Peyer's patch (tissue), 4 donors: ENCODE data around the gene SLC27A2.

Source experiments
- CTCF ChIP-seq, 6 experiments: fragments of 450-650 bp in 4 of 6; fragments of 200-600 bp in 2 of 6; sonication (generic) in 1 of 6; IDR thresholded peaks; one replicate each; pipeline ENCODE4 v1.5.1; 2017 to 2019; ENCODE audit warnings: antibody characterized with exemption in 6 of 6, mild to moderate bottlenecking in 3 of 6, moderate library complexity in 1 of 6
- POLR2A ChIP-seq, 2 donors: fragments of 450-650 bp; IDR thresholded peaks; one replicate each; pipeline ENCODE4 v1.5.1; 2017; ENCODE audit warnings: antibody characterized with exemption in 2 of 2, mild to moderate bottlenecking in 2 of 2, moderate library complexity in 2 of 2

GRCh38 chr15:50135031-50135551, 46.9 kb upstream of the SLC27A2 start:
- TF ChIP-seq CTCF (IDR thresholded peaks at IDR 0.05) (no peak), POLR2A (IDR thresholded peaks at IDR 0.05) (no peak)
